ENCODE results near the gene HP1BP3. TPM values are rescaled to one million over a fixed set of nuclear protein-coding genes. Genes with fewer than 3 reads are reported as not detected.
"Not testable (repeated sequence)": the region's sequence is repeated elsewhere in the genome, so short reads cannot be mapped to it uniquely, and the experiment has no call there.

HP1BP3 gene
- total RNA-seq, 1 experiment from 2014 or later = 276 TPM

GRCh38 chr1:20718343-20718882, 68.7 kb downstream of the HP1BP3 start:
- in situ Hi-C loops (cut with HindIII; ENCODE audit: low sequenced_read_pairs); DNase-seq (ENCODE audit: low spot score): not testable (repeated sequence)

- in situ Hi-C loops (cut with HindIII; ENCODE audit: low sequenced_read_pairs) = no loop called here
- peak; percentile 44 for DNase-seq (ENCODE audit: low spot score)
Measured at GRCh38 chr1:20717452-20718342, 69.4 kb downstream of the HP1BP3 start, which contains the start of gene KIF17. KIF17 (minus strand) TSS chr1:20718007; CDS start chr1:20717706, 301 bp downstream.

GRCh38 chr1:20716232-20716631, 70.9 kb downstream of the HP1BP3 start:
- in situ Hi-C loops (cut with HindIII; ENCODE audit: low sequenced_read_pairs) = no loop called here
- no peak for DNase-seq (ENCODE audit: low spot score)

GRCh38 chr1:20715406-20715805, 71.7 kb downstream of the HP1BP3 start:
- DNase-seq (ENCODE audit: low spot score) = no peak

GRCh38 chr1:20713440-20713839, 73.7 kb downstream of the HP1BP3 start:
- in situ Hi-C loops (cut with HindIII; ENCODE audit: low sequenced_read_pairs) = no loop called here

More at GRCh38 chr1:20715406-20715805, 71.7 kb downstream of the HP1BP3 start:
- in situ Hi-C loops (cut with HindIII; ENCODE audit: low sequenced_read_pairs) = no loop called here

GRCh38 chr1:20712215-20712577, 74.9 kb downstream of the HP1BP3 start:
- no peak for DNase-seq (ENCODE audit: low spot score)
- in situ Hi-C loops (cut with HindIII; ENCODE audit: low sequenced_read_pairs) = no loop called here

More at GRCh38 chr1:20713440-20713839, 73.7 kb downstream of the HP1BP3 start:
- DNase-seq (ENCODE audit: low spot score) = no peak

- peak; percentile 60 for DNase-seq (ENCODE audit: low spot score)
- in situ Hi-C loops (cut with HindIII; ENCODE audit: low sequenced_read_pairs) = no loop called here
Measured at GRCh38 chr1:20711285-20712214, 75.6 kb downstream of the HP1BP3 start.

- no peak for DNase-seq (ENCODE audit: low spot score)
- in situ Hi-C loops (cut with HindIII; ENCODE audit: low sequenced_read_pairs) = no loop called here
Measured at GRCh38 chr1:20710469-20711284, 76.4 kb downstream of the HP1BP3 start.

- DNase-seq (ENCODE audit: low spot score) = no peak
- in situ Hi-C loops (cut with HindIII; ENCODE audit: low sequenced_read_pairs) = no loop called here
Measured at GRCh38 chr1:20709868-20710267, 77.2 kb downstream of the HP1BP3 start.

GRCh38 chr1:20708891-20709290, 78.2 kb downstream of the HP1BP3 start:
- DNase-seq (ENCODE audit: low spot score) = no peak
- in situ Hi-C loops (cut with HindIII; ENCODE audit: low sequenced_read_pairs) = no loop called here

GRCh38 chr1:20708057-20708456, 79.0 kb downstream of the HP1BP3 start:
- DNase-seq (ENCODE audit: low spot score) = no peak
- in situ Hi-C loops (cut with HindIII; ENCODE audit: low sequenced_read_pairs) = no loop called here

GRCh38 chr1:20706841-20707240, 80.3 kb downstream of the HP1BP3 start:
- in situ Hi-C loops (cut with HindIII; ENCODE audit: low sequenced_read_pairs) = no loop called here

GRCh38 chr1:20705203-20705755, 81.8 kb downstream of the HP1BP3 start:
- DNase-seq (ENCODE audit: low spot score) = no peak
- in situ Hi-C loops (cut with HindIII; ENCODE audit: low sequenced_read_pairs) = no loop called here

More at GRCh38 chr1:20706841-20707240, 80.3 kb downstream of the HP1BP3 start:
- DNase-seq (ENCODE audit: low spot score) = no peak

GRCh38 chr1:20704390-20705202, 82.5 kb downstream of the HP1BP3 start:
- in situ Hi-C loops (cut with HindIII; ENCODE audit: low sequenced_read_pairs) = no loop called here
- DNase-seq (ENCODE audit: low spot score) = no peak

GRCh38 chr1:20703124-20703756, 83.9 kb downstream of the HP1BP3 start:
- no peak for DNase-seq (ENCODE audit: low spot score)

GRCh38 chr1:20702416-20702815, 84.7 kb downstream of the HP1BP3 start:
- DNase-seq (ENCODE audit: low spot score) = peak; percentile 22
- in situ Hi-C loops (cut with HindIII; ENCODE audit: low sequenced_read_pairs) = no loop called here

More at GRCh38 chr1:20703124-20703756, 83.9 kb downstream of the HP1BP3 start:
- in situ Hi-C loops (cut with HindIII; ENCODE audit: low sequenced_read_pairs) = no loop called here

GRCh38 chr1:20701847-20702246, 85.3 kb downstream of the HP1BP3 start:
- in situ Hi-C loops (cut with HindIII; ENCODE audit: low sequenced_read_pairs) = no loop called here
- no peak for DNase-seq (ENCODE audit: low spot score)

All from G401 (cell line).